Upper lobe of right lung (tissue), 1 donor: Measurements from ENCODE around the gene BCL11A. TPM values are rescaled to one million over a fixed set of nuclear protein-coding genes. Genes with fewer than 3 reads are reported as not detected.

ENCODE experiments used
- ATAC-seq: fragments of 200-7000 bp; cut with Tn5 transposase; one replicate; pipeline ENCODE4 v1.9.1; 2020; ENCODE audit warnings: mild to moderate bottlenecking, moderate library complexity
- DNase-seq: peaks from one replicate; pipeline ENCODE4 v3.0.0-alpha.2; 2020
- H3K27ac ChIP-seq: fragments of 200-600 bp; one replicate; pipeline ENCODE4 v1.8.0; 2022
- H3K27me3 ChIP-seq: fragments of 200-600 bp; one replicate; pipeline ENCODE4 v1.8.0; 2022; ENCODE audit warnings: mild to moderate bottlenecking
- H3K36me3 ChIP-seq: fragments of 200-600 bp; one replicate; pipeline ENCODE4 v1.8.0; 2022
- H3K4me1 ChIP-seq: fragments of 200-600 bp; one replicate; pipeline ENCODE4 v1.8.0; 2022
- H3K4me3 ChIP-seq: fragments of 200-600 bp; one replicate; pipeline ENCODE4 v1.8.0; 2022; ENCODE audit warnings: mild to moderate bottlenecking
- H3K9me3 ChIP-seq: fragments of 200-600 bp; one replicate; pipeline ENCODE4 v1.8.0; 2022
- CTCF ChIP-seq: fragments of 200-600 bp; IDR thresholded peaks from one replicate; pipeline ENCODE4 v1.8.0; 2022; ENCODE audit warnings: antibody characterized with exemption
- intact Hi-C: fragments of 100-400 bp; cut with DNase I; formaldehyde crosslinking; loops from one replicate; pipeline ENCODE4 v1.11.0; 2022
- total RNA-seq: library from RNA; stranded (reverse); fragmentation: NEBNext Ultra II Directional; extraction: Animal tissue kit (Norgen Biotek cat#: 25700); gene quantifications from one replicate; pipeline ENCODE4 v1.2.1, GENCODE V29; 2021
- donor health status: DM: no; HTN: yes; CAD: no; lungs with severe emphysema.

BCL11A gene
- total RNA-seq, 1 donor from 2014 or later = 10.3 TPM

- TF ChIP-seq CTCF = no peak
- ATAC-seq = no peak
- no peak for DNase-seq
- Histone ChIP-seq H3K4me1 (no peaks in the 10 kb centered on the region), H3K36me3 (no peaks in the 10 kb centered on the region), H3K27ac (no peak overlapping the region), H3K4me3 (no peak overlapping the region), H3K27me3 (no peaks in the 10 kb centered on the region), H3K9me3 (no peaks in the 10 kb centered on the region)
- intact Hi-C loops = no loop called here
These were observed 43.0 kb upstream of the BCL11A start for GRCh38 chr2:60596411-60596810.

GRCh38 chr2:60595953-60596352, 42.5 kb upstream of the BCL11A start:
- Histone ChIP-seq H3K27me3 (no peaks in the 10 kb centered on the region), H3K36me3 (no peaks in the 10 kb centered on the region), H3K4me1 (no peaks in the 10 kb centered on the region), H3K4me3 (no peak overlapping the region), H3K27ac (no peak overlapping the region), H3K9me3 (no peaks in the 10 kb centered on the region)
- ATAC-seq = no peak
- no peak for TF ChIP-seq CTCF
- intact Hi-C loops = no loop called here
- DNase-seq = no peak

GRCh38 chr2:60589104-60589503, 35.6 kb upstream of the BCL11A start:
- Histone ChIP-seq H3K9me3 (no peaks in the 10 kb centered on the region), H3K27me3 (peaks cover 6% of the 10 kb centered on the region), H3K4me1 (no peaks in the 10 kb centered on the region), H3K27ac (no peak overlapping the region), H3K36me3 (no peaks in the 10 kb centered on the region), H3K4me3 (no peak overlapping the region)
- DNase-seq (no peak), ATAC-seq (no peak)
- TF ChIP-seq CTCF = no peak
- intact Hi-C loops = no loop called here

- intact Hi-C loops = no loop called here
These were observed 32.6 kb upstream of the BCL11A start for GRCh38 chr2:60586081-60586480.

GRCh38 chr2:60585276-60585675, 31.8 kb upstream of the BCL11A start:
- Histone ChIP-seq H3K4me1 (no peaks in the 10 kb centered on the region), H3K27ac (no peak overlapping the region), H3K9me3 (no peaks in the 10 kb centered on the region), H3K27me3 (peaks cover 41% of the 10 kb centered on the region), H3K4me3 (no peak overlapping the region), H3K36me3 (no peaks in the 10 kb centered on the region)
- no peak for TF ChIP-seq CTCF
- no peak for ATAC-seq
- no peak for DNase-seq
- intact Hi-C loops = no loop called here

More at GRCh38 chr2:60586081-60586480, 32.6 kb upstream of the BCL11A start:
- Histone ChIP-seq H3K36me3 (no peaks in the 10 kb centered on the region), H3K27me3 (peaks cover 33% of the 10 kb centered on the region), H3K27ac (no peak overlapping the region), H3K4me3 (no peak overlapping the region), H3K4me1 (no peaks in the 10 kb centered on the region), H3K9me3 (no peaks in the 10 kb centered on the region)
- DNase-seq (no peak), ATAC-seq (no peak)
- no peak for TF ChIP-seq CTCF

GRCh38 chr2:60583604-60584003, 30.1 kb upstream of the BCL11A start:
- intact Hi-C loops = no loop called here

More at GRCh38 chr2:60583604-60584003, 30.1 kb upstream of the BCL11A start:
- Histone ChIP-seq H3K27me3 (peaks cover 41% of the 10 kb centered on the region), H3K9me3 (no peaks in the 10 kb centered on the region), H3K36me3 (no peaks in the 10 kb centered on the region), H3K4me3 (no peak overlapping the region), H3K27ac (no peak overlapping the region), H3K4me1 (no peaks in the 10 kb centered on the region)
- DNase-seq = no peak
- no peak for TF ChIP-seq CTCF
- ATAC-seq = no peak
